Heart left ventricle (tissue), 16 donors: ENCODE measurements around the gene KIF26A. TPM values are rescaled to one million over a fixed set of nuclear protein-coding genes. Genes with fewer than 3 reads are reported as not detected.
A peak's percentile ranks its signal among the peaks of the same experiment; 100 is the strongest.

Source experiments
- ATAC-seq, 4 donors: fragments of 200-7000 bp; cut with Tn5 transposase; one replicate each; pipeline ENCODE4 v1.9.1; 2020 to 2022; ENCODE audit warnings: moderate library complexity in 4 of 4, mild to moderate bottlenecking in 3 of 4, moderate number of reproducible peaks in 1 of 4
- DNase-seq, 5 donors: peaks; one replicate each; pipeline ENCODE4 v3.0.0-alpha.2; 2020
- H3K27ac ChIP-seq, 12 donors: fragments of 200-600 bp; sonication (generic) in 4 of 12; one replicate each; pipeline versions ENCODE4 v1.5.0 to v1.8.0; 2016 to 2022; ENCODE audit warnings: mild to moderate bottlenecking in 2 of 12
- H3K27me3 ChIP-seq, 9 donors: fragments of 200-600 bp; sonication (generic) in 2 of 9; one replicate each; pipeline versions ENCODE4 v1.5.1 to v1.8.0; 2016 to 2022; ENCODE audit warnings: mild to moderate bottlenecking in 3 of 9
- H3K36me3 ChIP-seq, 9 donors: fragments of 200-600 bp; sonication (generic) in 2 of 9; one replicate each; pipeline versions ENCODE4 v1.5.0 to v1.8.0; 2018 to 2022; ENCODE audit warnings: mild to moderate bottlenecking in 2 of 9
- H3K4me1 ChIP-seq, 12 donors: fragments of 200-600 bp; sonication (generic) in 4 of 12; one replicate each; pipeline versions ENCODE4 v1.5.0 to v1.8.0; 2016 to 2022; ENCODE audit warnings: mild to moderate bottlenecking in 3 of 12
- H3K4me3 ChIP-seq, 12 donors: fragments of 200-600 bp; sonication (generic) in 4 of 12; one replicate each; pipeline versions ENCODE4 v1.5.0 to v1.8.0; 2017 to 2022; ENCODE audit warnings: mild to moderate bottlenecking in 9 of 12, moderate library complexity in 4 of 12
- H3K9me3 ChIP-seq, 12 donors: fragments of 200-600 bp; sonication (generic) in 4 of 12; one replicate each; pipeline versions ENCODE4 v1.5.0 to v1.8.0; 2016 to 2022; ENCODE audit warnings: mild to moderate bottlenecking in 1 of 12
- CTCF ChIP-seq, 12 donors: fragments of 200-600 bp; sonication (generic) in 4 of 12; IDR thresholded peaks; one replicate each; pipeline versions ENCODE4 v1.5.0 to v1.8.0; 2018 to 2022; ENCODE audit warnings: antibody characterized with exemption in 12 of 12, mild to moderate bottlenecking in 5 of 12
- POLR2A ChIP-seq, 2 donors: fragments of 450-650 bp; IDR thresholded peaks; one replicate each; pipeline ENCODE4 v1.6.1; 2017; ENCODE audit warnings: antibody characterized with exemption in 2 of 2, mild to moderate bottlenecking in 2 of 2, moderate library complexity in 2 of 2
- WGBS, 4 donors: extraction: QIAGEN DNeasy Blood & Tissue Kit in 2 of 4; methylation state at CpG; one replicate each; pipeline versions ENCODE4 v1.1.5 to v1.1.7; 2013 to 2018; 5-methylcytosine and 5-hydroxymethylcytosine counted together
- intact Hi-C, 10 donors: fragments of 100-400 bp; cut with DNase I; formaldehyde crosslinking; loops; one replicate each; pipeline versions ENCODE4 v1.11.1 to v1.14.2; 2022
- polyA plus RNA-seq, 2 donors: library from polyadenylated mRNA; stranded (reverse); fragments of 200-250 nt; gene quantifications; one replicate each; pipeline ENCODE4 v1.2.3, GENCODE V29; 2013
- total RNA-seq, 9 donors: library from RNA; depleted of rRNA in 2 of 9; stranded (reverse); fragments of >200 nt in 2 of 9; fragmentation: NEBNext Ultra II Directional in 3 of 9; extraction: Animal tissue kit (Norgen Biotek cat#: 25700) in 3 of 9; gene quantifications; one replicate each; pipeline versions ENCODE4 v1.1.0 to v1.2.4, GENCODE V29; 2016 to 2023
- donor health status: ischemic (EF 13 %, LVEDD 7.1; RV severe dilation, severe dysfunction).
- donor health status: healthy with polysubstance abuse.
- donor health status: DM: no; HTN: yes; CAD: no.
- donor health status: DM: no; HTN: no; CAD: no.
- donor health status: ischemic (EF 25% LVEDD 6.9; RV normal size, moderate dysfunction).
- donor health status: ischemic (EF 25% LVEDD 5.7; RV mildly dilated, moderate dysfunction).
- donor health status: healthy.
- donor health status: DM: yes; HTN: yes; CAD: no.
- donor health status: ischemic (EF 35%, LVEDD 5.7; RV mildly dilated, moderate dysfunction).
- donor health status: nonischemic (EF 11% LVEDD 7.7; RV severe dilation, severe dysfunction).
- donor health status: DM: yes; HTN: yes; CAD: no.
- donor health status: PGD.
- donor health status: ischemic (EF 29% LVEDD 5.4; RV normal size, mild dysfunction).
- donor health status: nonischemic (EF 23%, LVEDD 6.1; RV moderate dilation, normal function).

The KIF26A gene
- total and polyA plus RNA-seq, 11 donors, result 4.9 to 12.6 (median 7.8) TPM

GRCh38 chr14:104215706-104216334 is 77.4 kb downstream of the KIF26A start:
- H3K27me3 ChIP-seq, result peaks cover 0 to 18% (median 0%) of the 10 kb centered on the region in 9 donors
- DNase-seq (peak in 1 of 5 donors; percentile 45), ATAC-seq (no peak)
- TF ChIP-seq POLR2A (IDR thresholded peaks at IDR 0.05) (no peak), CTCF (IDR thresholded peaks at IDR 0.05) (no peak)
- peaks cover 0 to 7% (median 0%) of the 10 kb centered on the region in 12 donors for H3K4me1 ChIP-seq
- intact Hi-C loops, result no loop called here
- H3K36me3 ChIP-seq, result no peaks in the 10 kb centered on the region
- H3K4me3 ChIP-seq, result no peak overlapping the region
- WGBS, 4 donors, result 73 to 83% (median 80%) methylated on average over 21 of the region's 21 CpGs
- H3K9me3 ChIP-seq, result no peaks in the 10 kb centered on the region
- H3K27ac ChIP-seq, result no peak overlapping the region

DNA sequence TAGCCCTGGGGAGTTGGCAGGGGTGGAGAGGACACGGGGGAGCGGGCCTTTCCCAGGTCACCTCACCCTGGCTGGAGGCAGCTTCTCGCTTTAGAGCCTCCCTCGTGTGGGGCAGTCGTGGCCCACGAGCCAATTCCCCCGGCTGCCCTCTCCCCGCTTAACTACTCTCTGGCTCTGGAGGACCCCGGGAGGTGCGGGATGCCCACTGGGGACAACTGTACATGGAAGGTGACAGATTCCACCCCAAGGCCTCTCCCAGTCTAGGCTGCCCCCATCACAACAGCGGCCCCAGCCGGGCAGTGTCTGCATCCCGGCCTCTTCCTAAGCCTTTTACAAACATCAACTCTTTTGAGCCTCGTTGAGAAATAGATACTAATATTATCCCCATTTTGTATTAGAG is 78.1 kb downstream of the KIF26A start:
- ATAC-seq, result no peak

DNA sequence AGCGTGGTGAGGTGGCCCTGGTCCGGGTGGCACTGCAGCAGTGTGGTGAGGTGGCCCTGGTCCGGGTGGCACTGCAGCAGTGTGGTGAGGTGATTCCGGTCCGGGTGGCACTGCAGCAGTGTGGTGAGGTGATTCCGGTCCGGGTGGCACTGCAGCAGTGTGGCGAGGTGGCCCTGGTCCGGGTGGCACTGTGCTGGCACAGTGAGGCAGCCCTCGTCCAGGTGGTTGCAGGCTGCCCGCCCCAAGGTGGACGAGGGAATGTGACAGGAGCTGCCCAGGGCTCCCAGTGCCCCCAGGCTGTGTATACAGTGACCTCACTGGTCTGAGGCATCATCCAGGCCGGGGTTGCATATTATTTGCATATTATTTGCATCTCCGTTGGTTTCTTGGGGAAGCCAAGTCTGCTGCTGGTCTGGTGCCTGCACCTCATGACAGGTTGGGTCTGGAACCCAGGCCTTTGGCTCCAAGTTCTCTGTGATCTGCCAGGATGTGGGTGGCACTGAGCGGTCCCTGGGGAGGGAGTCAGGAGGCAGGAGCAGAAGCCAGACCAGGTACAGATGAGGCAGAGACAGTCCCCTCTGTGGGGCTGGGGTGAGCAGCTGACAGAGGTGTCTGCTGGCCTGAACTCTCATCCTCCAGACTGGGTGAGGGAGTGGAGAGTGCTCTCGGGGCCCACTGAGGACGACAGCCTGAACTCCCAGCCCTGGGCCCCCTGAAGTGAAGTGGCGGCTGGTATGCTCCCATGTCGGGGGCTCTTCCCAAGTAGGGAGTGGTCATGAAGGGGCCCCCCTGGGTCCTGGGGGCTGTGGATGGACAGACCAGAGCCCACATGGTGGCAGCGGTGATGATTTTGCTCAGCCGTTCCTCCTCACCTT is 79.3 kb downstream of the KIF26A start:
- H3K4me3 ChIP-seq, result no peak overlapping the region
- H3K4me1 ChIP-seq, result peaks cover 0 to 7% (median 0%) of the 10 kb centered on the region in 12 donors
- no peak for ATAC-seq
- peaks cover 0 to 29% (median 3%) of the 10 kb centered on the region in 9 donors for H3K27me3 ChIP-seq
- WGBS, 4 donors, result 86 to 90% (median 87%) methylated on average over 11 to 21 of the region's 21 CpGs
- peak in 1 of 5 donors; percentile 39 for DNase-seq
- H3K27ac ChIP-seq, result no peak overlapping the region
- no peaks in the 10 kb centered on the region for H3K36me3 ChIP-seq
- H3K9me3 ChIP-seq, result no peaks in the 10 kb centered on the region
- TF ChIP-seq CTCF (IDR thresholded peaks at IDR 0.05), result no peak
- no peak for TF ChIP-seq POLR2A (IDR thresholded peaks at IDR 0.05)
- intact Hi-C loops, result no loop called here

More for the DNA sequence above, 78.1 kb downstream of the KIF26A start:
- Histone ChIP-seq H3K4me1 (peaks cover 0 to 7% (median 0%) of the 10 kb centered on the region in 12 donors), H3K27me3 (peaks cover 0 to 18% (median 1%) of the 10 kb centered on the region in 9 donors), H3K27ac (no peak overlapping the region), H3K9me3 (no peaks in the 10 kb centered on the region), H3K36me3 (no peaks in the 10 kb centered on the region), H3K4me3 (no peak overlapping the region)
- TF ChIP-seq CTCF (IDR thresholded peaks at IDR 0.05) (no peak), POLR2A (IDR thresholded peaks at IDR 0.05) (no peak)
- intact Hi-C loops, result no loop called here
- DNase-seq, result peak in 1 of 5 donors; percentile 33
- WGBS, 4 donors, result 76 to 81% (median 78%) methylated on average over 4 to 14 of the region's 14 CpGs
